ENCODE measurements around the gene CCDC28B. TPM values are rescaled to one million over a fixed set of nuclear protein-coding genes. Genes with fewer than 3 reads are reported as not detected.

CCDC28B gene
- total and polyA plus RNA-seq, 7 experiments from 2014 or later, result 6.2 to 39.0 (median 9.0) TPM

- H3K4me3 Mint-ChIP-seq, result no peak overlapping the region
Observed at GRCh38 chr1:32170991-32171390, 29.4 kb upstream of the CCDC28B start.

GRCh38 chr1:32172621-32173245, 27.7 kb upstream of the CCDC28B start:
- Histone ChIP-seq H3K27ac (ENCODE audit: low read depth, low read length) (no peak overlapping the region), H3K9me3 (ENCODE audit: control insufficient read depth in 2 of 3, low read length in 3 of 3) (no peaks in the 10 kb centered on the region), H3K27me3 (ENCODE audit: control insufficient read depth in 2 of 2, insufficient read depth in 2 of 2, low read length in 2 of 2) (no peaks in the 10 kb centered on the region), H3K36me3 (ENCODE audit: control insufficient read depth in 2 of 3, insufficient read depth in 3 of 3, low read length in 3 of 3) (peaks cover 22 to 56% (median 28%) of the 10 kb centered on the region in 3 experiments), H3K4me1 (ENCODE audit: control insufficient read depth in 2 of 2, insufficient read depth in 2 of 2, low read length in 2 of 2) (peaks cover 0 to 8% of the 10 kb centered on the region in 2 donors), H3K4me3 (ENCODE audit: low read length) (no peak overlapping the region)
- ChIA-PET CTCF (no interaction called here), POLR2A (interaction anchor here (0.6 to 1.4 kb wide), 3 partner anchors 9 to 403 kb away, joined by 3 read pairs; no protein-coding TSS in a partner anchor)
- intact Hi-C loops (cut with micrococcal nuclease), result no loop called here
- Mint-ChIP-seq H3K27ac (peak overlapping the region in 6 of 9 donors; percentile 9 to 59 (median 48)), H3K36me3 (peaks cover 6 to 36% (median 21%) of the 10 kb centered on the region in 5 donors), H3K4me1 (peaks cover 8 to 32% (median 18%) of the 10 kb centered on the region in 7 donors), H3K27me3 (no peaks in the 10 kb centered on the region), H3K4me3 (peak overlapping the region in 4 of 10 donors; percentile 11 to 56 (median 26)), H3K9me3 (no peaks in the 10 kb centered on the region)
- DNase-seq (no peak), ATAC-seq (no peak)

More at GRCh38 chr1:32170991-32171390, 29.4 kb upstream of the CCDC28B start:
- Mint-ChIP-seq H3K36me3 (peaks cover 6 to 41% (median 24%) of the 10 kb centered on the region in 5 donors), H3K27ac (no peak overlapping the region), H3K9me3 (no peaks in the 10 kb centered on the region), H3K4me1 (peaks cover 10 to 32% (median 18%) of the 10 kb centered on the region in 7 donors), H3K27me3 (no peaks in the 10 kb centered on the region)
- no peak for DNase-seq
- POLR2A ChIA-PET, result no interaction called here
- no peaks in the 10 kb centered on the region for H3K27me3 ChIP-seq (ENCODE audit: control insufficient read depth in 2 of 2, insufficient read depth in 2 of 2, low read length in 2 of 2)
- peaks cover 0 to 8% of the 10 kb centered on the region in 2 donors for H3K4me1 ChIP-seq (ENCODE audit: control insufficient read depth in 2 of 2, insufficient read depth in 2 of 2, low read length in 2 of 2)
- no peaks in the 10 kb centered on the region for H3K9me3 ChIP-seq (ENCODE audit: control insufficient read depth in 2 of 3, low read length in 3 of 3)
- H3K27ac ChIP-seq (ENCODE audit: low read depth, low read length), result no peak overlapping the region
- intact Hi-C loops (cut with micrococcal nuclease), result no loop called here
- no peak overlapping the region for H3K4me3 ChIP-seq (ENCODE audit: low read length)
- ATAC-seq, result no peak
- H3K36me3 ChIP-seq (ENCODE audit: control insufficient read depth in 2 of 3, insufficient read depth in 3 of 3, low read length in 3 of 3), result peaks cover 29 to 70% (median 31%) of the 10 kb centered on the region in 3 experiments
- CTCF ChIA-PET, result no interaction called here

- Mint-ChIP-seq H3K9me3 (no peaks in the 10 kb centered on the region), H3K27ac (peak overlapping the region; percentile 84 to 98 (median 92)), H3K4me3 (peak overlapping the region; percentile 86 to 94 (median 91)), H3K36me3 (peaks cover 0 to 26% (median 9%) of the 10 kb centered on the region in 5 donors), H3K27me3 (no peaks in the 10 kb centered on the region), H3K4me1 (peaks cover 15 to 37% (median 33%) of the 10 kb centered on the region in 7 donors)
- Histone ChIP-seq H3K27ac (ENCODE audit: low read depth, low read length) (peak overlapping the region; percentile 89), H3K4me3 (ENCODE audit: low read length) (peak overlapping the region; percentile 89), H3K27me3 (ENCODE audit: control insufficient read depth in 2 of 2, insufficient read depth in 2 of 2, low read length in 2 of 2) (no peaks in the 10 kb centered on the region), H3K9me3 (ENCODE audit: control insufficient read depth in 2 of 3, low read length in 3 of 3) (no peaks in the 10 kb centered on the region), H3K4me1 (ENCODE audit: control insufficient read depth in 2 of 2, insufficient read depth in 2 of 2, low read length in 2 of 2) (peaks cover 17 to 21% of the 10 kb centered on the region in 2 donors), H3K36me3 (ENCODE audit: control insufficient read depth in 2 of 3, insufficient read depth in 3 of 3, low read length in 3 of 3) (peaks cover 0 to 14% (median 0%) of the 10 kb centered on the region in 3 experiments)
- DNase-seq, result no peak
- no peak for ATAC-seq
- ChIA-PET POLR2A (interaction anchor here (0.8 to 5.2 kb wide), 11 partner anchors 16 to 949 kb away, joined by 3 to 49 read pairs (median 4); partner anchors contain the start of genes BSDC1, CCDC28B, KPNA6 and LCK), CTCF (no interaction called here)
- intact Hi-C loops (cut with micrococcal nuclease), result loop anchor here (1.0 to 5.0 kb wide), 10 partner anchors 22 to 216 kb away; partner anchors contain the start of genes KPNA6 (in 2 of the 2), TMEM39B (in 2 of the 2), BSDC1 (in 1 of the 2) and CCDC28B (in 1 of the 2)
Observed at GRCh38 chr1:32178380-32179192, 21.8 kb upstream of the CCDC28B start.

GRCh38 chr1:32179193-32179442, 21.3 kb upstream of the CCDC28B start:
- Mint-ChIP-seq H3K4me1 (peaks cover 18 to 41% (median 35%) of the 10 kb centered on the region in 7 donors), H3K9me3 (no peaks in the 10 kb centered on the region), H3K27ac (peak overlapping the region; percentile 84 to 98 (median 92)), H3K36me3 (peaks cover 0 to 30% (median 11%) of the 10 kb centered on the region in 5 donors), H3K4me3 (peak overlapping the region; percentile 86 to 94 (median 91)), H3K27me3 (no peaks in the 10 kb centered on the region)
- Histone ChIP-seq H3K4me3 (ENCODE audit: low read length) (peak overlapping the region; percentile 89), H3K9me3 (ENCODE audit: control insufficient read depth in 2 of 3, low read length in 3 of 3) (no peaks in the 10 kb centered on the region), H3K36me3 (ENCODE audit: control insufficient read depth in 2 of 3, insufficient read depth in 3 of 3, low read length in 3 of 3) (peaks cover 0 to 13% (median 1%) of the 10 kb centered on the region in 3 experiments), H3K27ac (ENCODE audit: low read depth, low read length) (peak overlapping the region; percentile 89), H3K4me1 (ENCODE audit: control insufficient read depth in 2 of 2, insufficient read depth in 2 of 2, low read length in 2 of 2) (peaks cover 17 to 21% of the 10 kb centered on the region in 2 donors), H3K27me3 (ENCODE audit: control insufficient read depth in 2 of 2, insufficient read depth in 2 of 2, low read length in 2 of 2) (no peaks in the 10 kb centered on the region)
- ATAC-seq (no peak), DNase-seq (no peak)
- ChIA-PET CTCF (interaction anchor here (0.8 to 2.0 kb wide), 3 partner anchors 22 to 215 kb away, joined by 3 to 4 read pairs (median 4); partner anchors contain the start of genes BSDC1 and CCDC28B), POLR2A (interaction anchor here (0.8 to 5.2 kb wide), 12 partner anchors 15 to 948 kb away, joined by 3 to 49 read pairs (median 4); partner anchors contain the start of genes BSDC1, CCDC28B, KPNA6 and LCK)
- intact Hi-C loops (cut with micrococcal nuclease), result loop anchor here (1.0 to 5.0 kb wide), 10 partner anchors 21 to 215 kb away; partner anchors contain the start of genes KPNA6 (in 2 of the 2), TMEM39B (in 2 of the 2), BSDC1 (in 1 of the 2) and CCDC28B (in 1 of the 2)

- Histone ChIP-seq H3K9me3 (ENCODE audit: control insufficient read depth in 2 of 3, low read length in 3 of 3) (no peaks in the 10 kb centered on the region), H3K4me3 (ENCODE audit: low read length) (peak within 1 kb of the TSS; percentile 89), H3K36me3 (ENCODE audit: control insufficient read depth in 2 of 3, insufficient read depth in 3 of 3, low read length in 3 of 3) (peaks cover 0 to 18% (median 5%) of the 10 kb centered on the region in 3 experiments), H3K4me1 (ENCODE audit: control insufficient read depth in 2 of 2, insufficient read depth in 2 of 2, low read length in 2 of 2) (peaks cover 17 to 21% of the 10 kb centered on the region in 2 donors), H3K27ac (ENCODE audit: low read depth, low read length) (peak within 1 kb of the TSS; percentile 89), H3K27me3 (ENCODE audit: control insufficient read depth in 2 of 2, insufficient read depth in 2 of 2, low read length in 2 of 2) (no peaks in the 10 kb centered on the region)
- Mint-ChIP-seq H3K27me3 (no peaks in the 10 kb centered on the region), H3K9me3 (no peaks in the 10 kb centered on the region), H3K4me1 (peaks cover 22 to 45% (median 38%) of the 10 kb centered on the region in 7 donors), H3K36me3 (peaks cover 0 to 34% (median 10%) of the 10 kb centered on the region in 5 donors), H3K4me3 (peak within 1 kb of the TSS; percentile 86 to 94 (median 91)), H3K27ac (peak within 1 kb of the TSS; percentile 84 to 98 (median 92))
- DNase-seq (peak; percentile 80 to 93 (median 86)), ATAC-seq (peak; percentile 91)
- ChIA-PET POLR2A (interaction anchor here (0.6 to 5.2 kb wide), 18 partner anchors 12 to 948 kb away, joined by 3 to 49 read pairs (median 4); partner anchors contain the start of genes BSDC1, CCDC28B, KPNA6 and LCK), CTCF (interaction anchor here (0.8 to 2.0 kb wide), 3 partner anchors 21 to 215 kb away, joined by 3 to 4 read pairs (median 4); partner anchors contain the start of genes BSDC1 and CCDC28B)
- intact Hi-C loops (cut with micrococcal nuclease), result loop anchor here (1.0 to 5.0 kb wide), 13 partner anchors 21 to 472 kb away; partner anchors contain the start of genes BSDC1 (in 2 of the 2), KPNA6 (in 2 of the 2), TMEM39B (in 2 of the 2) and CCDC28B (in 1 of the 2)
Observed at GRCh38 chr1:32179443-32180185, 20.8 kb upstream of the CCDC28B start, which contains the start of gene TXLNA. TSS of gene TXLNA (plus strand) at chr1:32179675. CDS start at chr1:32180346, 671 bp downstream.

Data from naive thymus-derived CD4-positive, alpha-beta T cell (primary cell).